Measurements from ENCODE around the gene SLC6A16.

SLC6A16 gene

GRCh38 chr19:49368711-49369358, 43.8 kb upstream of the SLC6A16 start:
- TF ChIP-seq CTCF (conservative IDR thresholded peaks at IDR 0.05; ENCODE audit: low read length) (no peak), EZH2phosphoT487 (IDR thresholded peaks at IDR 0.05; ENCODE audit: borderline replicate concordance) (no peak)
- no peak overlapping the region for H2AFZ ChIP-seq (ENCODE audit: low read length)
- no peak overlapping the region for H3K9ac ChIP-seq (ENCODE audit: low read depth, low read length, poor library complexity, severe bottlenecking)
- H3K4me1 ChIP-seq (ENCODE audit: insufficient read depth, low read length, poor library complexity, severe bottlenecking), result no peaks in the 10 kb centered on the region
- no peaks in the 10 kb centered on the region for H3K79me2 ChIP-seq (ENCODE audit: insufficient read depth, low read length)
- H4K20me1 ChIP-seq (ENCODE audit: insufficient read depth, low read length, poor library complexity, severe bottlenecking), result no peaks in the 10 kb centered on the region
- no peaks in the 10 kb centered on the region for H3K27me3 ChIP-seq (ENCODE audit: insufficient read depth, low read length, poor library complexity, severe bottlenecking)
- no peaks in the 10 kb centered on the region for H3K9me2 ChIP-seq (replicated peaks; ENCODE audit: low read depth, low read length)
- H3K4me2 ChIP-seq (ENCODE audit: low read depth, low read length, poor library complexity, severe bottlenecking), result no peak overlapping the region
- H3F3A ChIP-seq (ENCODE audit: low read depth), result no peaks in the 10 kb centered on the region
- H3K9me3 ChIP-seq (ENCODE audit: insufficient read depth, low read depth, low read length), result peaks cover 3% of the 10 kb centered on the region; the same call in 1 of the 2 replicates
- H3K4me3 ChIP-seq (ENCODE audit: low read length, poor library complexity, severe bottlenecking), result no peak overlapping the region
- no peaks in the 10 kb centered on the region for H3K36me3 ChIP-seq (ENCODE audit: insufficient read depth, low read length)

GRCh38 chr19:49366110-49366509, 41.1 kb upstream of the SLC6A16 start:
- no peak for TF ChIP-seq CTCF (conservative IDR thresholded peaks at IDR 0.05; ENCODE audit: low read length)
- TF ChIP-seq EZH2phosphoT487 (IDR thresholded peaks at IDR 0.05; ENCODE audit: borderline replicate concordance), result no peak
- Histone ChIP-seq H3K27me3 (ENCODE audit: insufficient read depth, low read length, poor library complexity, severe bottlenecking) (no peaks in the 10 kb centered on the region), H3K4me3 (ENCODE audit: low read length, poor library complexity, severe bottlenecking) (no peak overlapping the region), H3K79me2 (ENCODE audit: insufficient read depth, low read length) (no peaks in the 10 kb centered on the region), H3K36me3 (ENCODE audit: insufficient read depth, low read length) (no peaks in the 10 kb centered on the region), H3K9me3 (ENCODE audit: insufficient read depth, low read depth, low read length) (peaks cover 3% of the 10 kb centered on the region; the same call in 1 of the 2 replicates), H2AFZ (ENCODE audit: low read length) (no peak overlapping the region), H3K9me2 (replicated peaks; ENCODE audit: low read depth, low read length) (no peaks in the 10 kb centered on the region), H3K4me1 (ENCODE audit: insufficient read depth, low read length, poor library complexity, severe bottlenecking) (no peaks in the 10 kb centered on the region), H3K9ac (ENCODE audit: low read depth, low read length, poor library complexity, severe bottlenecking) (no peak overlapping the region), H4K20me1 (ENCODE audit: insufficient read depth, low read length, poor library complexity, severe bottlenecking) (no peaks in the 10 kb centered on the region), H3K4me2 (ENCODE audit: low read depth, low read length, poor library complexity, severe bottlenecking) (no peak overlapping the region), H3F3A (ENCODE audit: low read depth) (no peaks in the 10 kb centered on the region)

GRCh38 chr19:49364083-49364737, 39.2 kb upstream of the SLC6A16 start:
- no peaks in the 10 kb centered on the region for H3K9me2 ChIP-seq (replicated peaks; ENCODE audit: low read depth, low read length)
- H2AFZ ChIP-seq (ENCODE audit: low read length), result no peak overlapping the region
- no peaks in the 10 kb centered on the region for H3K36me3 ChIP-seq (ENCODE audit: insufficient read depth, low read length)
- no peaks in the 10 kb centered on the region for H3K27me3 ChIP-seq (ENCODE audit: insufficient read depth, low read length, poor library complexity, severe bottlenecking)
- H3K4me1 ChIP-seq (ENCODE audit: insufficient read depth, low read length, poor library complexity, severe bottlenecking), result no peaks in the 10 kb centered on the region
- no peaks in the 10 kb centered on the region for H4K20me1 ChIP-seq (ENCODE audit: insufficient read depth, low read length, poor library complexity, severe bottlenecking)
- no peaks in the 10 kb centered on the region for H3K79me2 ChIP-seq (ENCODE audit: insufficient read depth, low read length)
- H3K9me3 ChIP-seq (ENCODE audit: insufficient read depth, low read depth, low read length), result peaks cover 3% of the 10 kb centered on the region; the same call in 1 of the 2 replicates
- H3K4me2 ChIP-seq (ENCODE audit: low read depth, low read length, poor library complexity, severe bottlenecking), result no peak overlapping the region
- TF ChIP-seq EZH2phosphoT487 (IDR thresholded peaks at IDR 0.05; ENCODE audit: borderline replicate concordance), result no peak
- TF ChIP-seq CTCF (conservative IDR thresholded peaks at IDR 0.05; ENCODE audit: low read length), result no peak
- no peaks in the 10 kb centered on the region for H3F3A ChIP-seq (ENCODE audit: low read depth)
- no peak overlapping the region for H3K4me3 ChIP-seq (ENCODE audit: low read length, poor library complexity, severe bottlenecking)
- H3K9ac ChIP-seq (ENCODE audit: low read depth, low read length, poor library complexity, severe bottlenecking), result no peak overlapping the region
